Bronchial epithelial cell (primary cell): Measurements from ENCODE around the gene CENPU. TPM values are rescaled to one million over a fixed set of nuclear protein-coding genes. Genes with fewer than 3 reads are reported as not detected.

Experiments used
- DNase-seq: peaks from one replicate; pipeline ENCODE4 v3.0.0-alpha.2; 2010; ENCODE audit warnings: low read depth
- FAIRE-seq: peaks from 2 replicates; lab custom pipeline; 2011; peaks lifted over from hg19 to GRCh38; lab: Jason Lieb, UNC
- H3K27me3 ChIP-seq: 2 replicates; pipeline ENCODE4 v1.5.1; 2011; ENCODE audit warnings: low read length; ENCODE audit not compliant: control insufficient read depth, insufficient read depth
- H3K36me3 ChIP-seq: 2 replicates; pipeline ENCODE4 v1.5.1; 2011; ENCODE audit warnings: low read length; ENCODE audit not compliant: control insufficient read depth, insufficient read depth
- H3K4me3 ChIP-seq: 2 replicates; pipeline ENCODE4 v1.5.1; 2011; ENCODE audit warnings: mild to moderate bottlenecking, low read depth, low read length, control low read depth
- CTCF ChIP-seq: IDR thresholded peaks from 2 replicates; pipeline ENCODE4 v1.5.1; 2011; ENCODE audit warnings: mild to moderate bottlenecking, moderate library complexity, low read length, control low read depth, inconsistent platforms; ENCODE audit not compliant: insufficient read depth, severe bottlenecking
- total RNA-seq: library from RNA; depleted of rRNA; stranded (reverse); fragments of >200 nt; gene quantifications from 2 replicates; pipeline ENCODE4 v1.2.1, GENCODE V29; 2014

CENPU gene
- total RNA-seq, 1 donor from 2014 or later = 2.1 TPM

DNA sequence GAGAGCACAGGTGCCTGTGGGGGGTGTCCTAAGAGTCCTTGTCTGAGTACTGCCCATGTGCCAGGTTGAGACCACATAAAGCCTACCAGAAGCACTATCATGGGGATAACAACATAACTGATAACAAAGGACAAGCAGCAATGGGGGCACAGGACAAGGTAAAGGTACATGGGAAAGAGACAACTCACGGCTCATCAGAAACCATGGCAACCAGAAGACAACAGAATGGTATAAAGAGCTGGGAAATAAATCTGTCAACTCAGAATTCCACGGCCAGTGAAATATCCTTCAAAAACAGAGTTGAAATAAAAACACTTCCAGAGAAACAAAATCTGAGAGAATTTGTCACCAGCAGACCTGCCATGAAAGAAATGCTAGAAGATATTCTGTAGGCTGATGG lies 20.0 kb downstream of the CENPU start:
- Histone ChIP-seq H3K36me3 (no peaks in the 10 kb centered on the region), H3K27me3 (no peaks in the 10 kb centered on the region), H3K4me3 (no peak overlapping the region)
- FAIRE-seq = no peak
- no peak for DNase-seq
- no peak for TF ChIP-seq CTCF

DNA sequence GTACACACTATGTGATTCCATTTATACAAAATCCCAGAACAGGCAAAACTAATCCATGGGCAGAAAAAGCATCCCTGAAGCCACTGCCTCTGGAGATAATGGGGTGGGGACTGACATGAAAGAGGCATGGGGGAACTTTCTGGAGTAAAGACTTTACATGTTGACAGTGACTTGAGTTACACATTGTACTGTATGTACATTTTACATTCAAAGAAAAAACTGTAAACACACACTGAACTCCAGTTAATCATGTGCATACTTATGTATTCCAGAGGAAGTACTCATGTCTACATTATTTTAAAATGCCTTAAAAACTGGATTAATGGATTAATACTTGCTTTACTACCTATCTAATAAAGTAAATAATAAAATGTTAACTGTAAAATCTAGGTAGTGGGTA lies 21.6 kb downstream of the CENPU start:
- Histone ChIP-seq H3K4me3 (no peak overlapping the region), H3K27me3 (no peaks in the 10 kb centered on the region), H3K36me3 (peaks cover 1% of the 10 kb centered on the region)
- FAIRE-seq (no peak), DNase-seq (no peak)
- TF ChIP-seq CTCF = no peak

- no peak for FAIRE-seq
- peaks cover 2% of the 10 kb centered on the region for H3K36me3 ChIP-seq
- DNase-seq = peak; percentile 15
- H3K4me3 ChIP-seq = no peak overlapping the region
- no peaks in the 10 kb centered on the region for H3K27me3 ChIP-seq
- no peak for TF ChIP-seq CTCF
These were observed 27.4 kb downstream of the CENPU start for GRCh38 chr4:184706453-184706852.

GRCh38 chr4:184705692-184706091 lies 28.2 kb downstream of the CENPU start:
- FAIRE-seq (no peak), DNase-seq (no peak)
- Histone ChIP-seq H3K4me3 (no peak overlapping the region), H3K27me3 (no peaks in the 10 kb centered on the region), H3K36me3 (peaks cover 2% of the 10 kb centered on the region)
- no peak for TF ChIP-seq CTCF

DNA sequence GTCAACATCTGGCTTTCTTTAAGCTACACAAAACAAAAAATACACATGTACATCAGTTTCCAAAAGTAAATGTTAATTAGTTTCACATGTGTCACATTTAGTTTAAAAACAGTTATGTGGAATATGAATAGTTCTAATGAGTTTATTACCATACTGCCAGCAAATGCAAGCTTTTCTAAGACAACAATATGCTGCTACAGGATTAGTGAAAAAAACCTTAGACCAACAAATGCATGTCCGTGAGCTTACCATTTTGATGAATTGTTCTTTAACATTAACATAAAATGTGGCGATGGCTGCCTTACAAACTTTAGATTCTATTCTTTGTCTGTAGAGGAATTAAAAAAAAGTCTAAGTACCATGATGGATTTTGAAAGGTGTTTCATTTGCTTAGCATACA lies 31.8 kb downstream of the CENPU start:
- FAIRE-seq = no peak
- Histone ChIP-seq H3K36me3 (no peaks in the 10 kb centered on the region), H3K4me3 (no peak overlapping the region), H3K27me3 (no peaks in the 10 kb centered on the region)
- DNase-seq = no peak
- no peak for TF ChIP-seq CTCF

DNA sequence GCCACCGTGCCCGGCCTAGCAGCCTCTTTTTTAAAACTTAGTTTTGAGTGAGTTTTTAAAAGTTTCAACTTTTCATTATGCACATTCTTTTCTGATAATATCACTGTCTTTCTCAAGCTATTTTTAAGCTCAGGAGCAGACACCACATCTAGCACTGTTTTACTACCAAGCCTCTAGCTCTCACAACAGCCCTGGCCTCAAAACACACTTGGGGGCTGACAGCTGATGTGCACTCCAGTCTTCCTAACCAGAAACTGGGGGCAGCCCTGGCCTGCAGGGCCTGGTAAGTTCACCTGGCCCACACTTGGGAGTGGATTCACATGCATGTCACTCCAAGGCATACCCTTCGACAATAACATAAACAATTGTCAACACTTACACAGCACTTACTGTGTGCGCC lies 34.0 kb downstream of the CENPU start:
- FAIRE-seq = no peak
- no peak for DNase-seq
- Histone ChIP-seq H3K36me3 (no peaks in the 10 kb centered on the region), H3K27me3 (no peaks in the 10 kb centered on the region), H3K4me3 (no peak overlapping the region)
- TF ChIP-seq CTCF = no peak
